RWPE2 (cell line): ENCODE data around the gene ATOH7.
A peak's percentile ranks its signal among the peaks of the same experiment; 100 is the strongest.

ENCODE experiments used
- ATAC-seq: fragments of 200-7000 bp; cut with Tn5 transposase; 3 replicates; pipeline ENCODE4 v1.9.1; 2021; ENCODE audit warnings: low read depth
- DNase-seq: peaks from one replicate; pipeline ENCODE4 v3.0.0-alpha.2; 2020; ENCODE audit warnings: low spot score
- H3K27ac ChIP-seq: fragments of 450-650 bp; 2 replicates; pipeline ENCODE4 v1.5.1; 2017; ENCODE audit warnings: mild to moderate bottlenecking; ENCODE audit not compliant: poor library complexity, severe bottlenecking
- H3K27me3 ChIP-seq: fragments of 250-450 bp; sonication (Bioruptor Pico); 2 replicates; pipeline ENCODE4 v1.5.1; 2021; ENCODE audit warnings: mild to moderate bottlenecking, moderate library complexity; ENCODE audit not compliant: insufficient read depth, poor library complexity, severe bottlenecking
- H3K36me3 ChIP-seq: fragments of 250-450 bp; sonication (Bioruptor Pico); 2 replicates; pipeline ENCODE4 v1.5.1; 2020; ENCODE audit warnings: low read depth, mild to moderate bottlenecking, moderate library complexity
- H3K4me1 ChIP-seq: fragments of 250-450 bp; sonication (Bioruptor Pico); 2 replicates; pipeline ENCODE4 v1.5.1; 2021; ENCODE audit warnings: mild to moderate bottlenecking, moderate library complexity; ENCODE audit not compliant: insufficient read depth, poor library complexity, severe bottlenecking
- H3K4me3 ChIP-seq: fragments of 250-450 bp; sonication (Bioruptor Pico); 2 replicates; pipeline ENCODE4 v1.5.1; 2021; ENCODE audit warnings: mild to moderate bottlenecking, moderate library complexity; ENCODE audit not compliant: severe bottlenecking
- H3K9me3 ChIP-seq: fragments of 250-450 bp; sonication (Bioruptor Pico); 2 replicates; pipeline ENCODE4 v1.5.1; 2021; ENCODE audit warnings: mild to moderate bottlenecking, moderate library complexity; ENCODE audit not compliant: severe bottlenecking
- CTCF ChIP-seq: fragments of 450-650 bp; IDR thresholded peaks from one replicate; pipeline ENCODE4 v1.5.1; 2017; ENCODE audit warnings: mild to moderate bottlenecking, moderate library complexity; ENCODE audit not compliant: poor library complexity, severe bottlenecking

ATOH7 gene

GRCh38 chr10:68192113-68192512 lies 39.8 kb downstream of the ATOH7 start:
- Histone ChIP-seq H3K27me3 (no peaks in the 10 kb centered on the region), H3K9me3 (no peaks in the 10 kb centered on the region), H3K4me3 (no peak overlapping the region), H3K27ac (no peak overlapping the region), H3K36me3 (no peaks in the 10 kb centered on the region), H3K4me1 (peaks cover 8% of the 10 kb centered on the region)
- no peak for TF ChIP-seq CTCF
- DNase-seq (no peak), ATAC-seq (peak; percentile 83)

GRCh38 chr10:68188835-68189234 lies 43.1 kb downstream of the ATOH7 start:
- no peak for ATAC-seq
- Histone ChIP-seq H3K4me3 (no peak overlapping the region), H3K9me3 (no peaks in the 10 kb centered on the region), H3K36me3 (no peaks in the 10 kb centered on the region), H3K27me3 (no peaks in the 10 kb centered on the region), H3K27ac (no peak overlapping the region), H3K4me1 (peaks cover 8% of the 10 kb centered on the region)
- no peak for TF ChIP-seq CTCF
- DNase-seq, result no peak

- DNase-seq (no peak), ATAC-seq (no peak)
- no peak for TF ChIP-seq CTCF
Measured at GRCh38 chr10:68185085-68185484, 46.8 kb downstream of the ATOH7 start.

GRCh38 chr10:68184546-68184945 lies 47.4 kb downstream of the ATOH7 start:
- no peak overlapping the region for H3K27ac ChIP-seq
- H3K9me3 ChIP-seq, result no peaks in the 10 kb centered on the region
- H3K36me3 ChIP-seq, result no peaks in the 10 kb centered on the region
- DNase-seq (no peak), ATAC-seq (no peak)
- H3K4me3 ChIP-seq, result no peak overlapping the region
- H3K4me1 ChIP-seq, result no peaks in the 10 kb centered on the region
- no peak for TF ChIP-seq CTCF
- H3K27me3 ChIP-seq, result no peaks in the 10 kb centered on the region

More at GRCh38 chr10:68185085-68185484, 46.8 kb downstream of the ATOH7 start:
- Histone ChIP-seq H3K4me1 (no peaks in the 10 kb centered on the region), H3K27ac (no peak overlapping the region), H3K27me3 (no peaks in the 10 kb centered on the region), H3K9me3 (no peaks in the 10 kb centered on the region), H3K36me3 (no peaks in the 10 kb centered on the region), H3K4me3 (no peak overlapping the region)
